ENCODE measurements around the gene ARHGEF3.

ARHGEF3 gene, protein sequence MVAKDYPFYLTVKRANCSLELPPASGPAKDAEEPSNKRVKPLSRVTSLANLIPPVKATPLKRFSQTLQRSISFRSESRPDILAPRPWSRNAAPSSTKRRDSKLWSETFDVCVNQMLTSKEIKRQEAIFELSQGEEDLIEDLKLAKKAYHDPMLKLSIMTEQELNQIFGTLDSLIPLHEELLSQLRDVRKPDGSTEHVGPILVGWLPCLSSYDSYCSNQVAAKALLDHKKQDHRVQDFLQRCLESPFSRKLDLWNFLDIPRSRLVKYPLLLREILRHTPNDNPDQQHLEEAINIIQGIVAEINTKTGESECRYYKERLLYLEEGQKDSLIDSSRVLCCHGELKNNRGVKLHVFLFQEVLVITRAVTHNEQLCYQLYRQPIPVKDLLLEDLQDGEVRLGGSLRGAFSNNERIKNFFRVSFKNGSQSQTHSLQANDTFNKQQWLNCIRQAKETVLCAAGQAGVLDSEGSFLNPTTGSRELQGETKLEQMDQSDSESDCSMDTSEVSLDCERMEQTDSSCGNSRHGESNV

DNA sequence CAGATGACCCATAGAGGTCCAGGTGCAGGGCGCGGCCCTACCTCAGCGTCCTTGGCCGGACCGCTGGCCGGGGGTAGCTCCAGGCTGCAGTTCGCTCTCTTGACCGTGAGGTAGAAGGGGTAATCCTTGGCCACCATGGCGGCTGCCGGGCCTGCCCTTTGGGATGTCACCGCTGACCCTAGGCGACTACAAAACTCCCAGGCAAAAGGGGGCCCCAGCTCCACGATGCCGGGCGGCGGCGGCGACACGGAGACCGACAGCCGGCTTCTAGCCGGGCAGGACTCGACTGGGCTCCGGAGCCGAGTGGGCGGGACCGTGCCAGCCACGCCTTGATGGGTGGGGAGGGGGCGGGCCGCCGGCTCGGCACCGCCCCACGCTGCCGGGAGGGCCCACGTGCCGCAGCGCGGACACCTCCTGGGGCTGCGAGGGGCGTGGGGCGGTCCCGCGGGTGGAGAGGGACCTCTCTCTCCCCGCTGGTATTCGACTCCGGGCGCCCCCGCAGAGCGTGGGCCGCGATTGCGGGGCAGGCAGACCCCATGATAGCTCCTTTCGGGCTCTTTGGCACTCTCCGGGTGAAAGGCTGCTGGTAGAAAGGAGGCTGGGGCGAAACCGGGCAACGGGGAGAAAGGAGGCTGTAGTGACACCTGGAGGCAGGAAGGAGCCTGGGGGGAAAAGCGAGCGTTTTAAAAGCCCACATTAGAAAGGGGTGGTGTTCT is at the start of gene ARHGEF3:
ARHGEF3 (minus strand) TSS at position 288 of the 716 bp plus-strand sequence; CDS start at position 137, 151 bp downstream.
- DNase-seq (ENCODE audit: low spot score): peak; percentile 85

DNA sequence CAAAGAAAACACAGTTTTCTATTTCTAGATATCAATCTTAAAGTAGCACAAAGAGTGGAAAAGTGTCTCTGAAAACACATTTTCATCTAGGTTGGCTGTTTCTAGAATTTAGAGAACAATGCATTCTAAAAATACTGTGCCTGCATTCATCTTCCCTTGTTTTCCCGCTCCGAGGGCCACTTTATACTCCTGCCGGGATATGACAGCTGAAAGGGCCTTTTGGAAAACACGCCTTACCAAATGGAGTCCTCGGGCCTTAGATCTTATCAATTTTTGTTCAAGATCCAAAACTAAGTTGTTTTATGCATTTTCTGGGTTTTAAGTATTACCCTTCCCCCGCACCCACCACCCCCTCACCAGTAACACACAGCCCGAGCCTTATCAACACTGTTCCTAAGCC is 47.9 kb upstream of the ARHGEF3 start:
- DNase-seq (ENCODE audit: low spot score): no peak

DNA sequence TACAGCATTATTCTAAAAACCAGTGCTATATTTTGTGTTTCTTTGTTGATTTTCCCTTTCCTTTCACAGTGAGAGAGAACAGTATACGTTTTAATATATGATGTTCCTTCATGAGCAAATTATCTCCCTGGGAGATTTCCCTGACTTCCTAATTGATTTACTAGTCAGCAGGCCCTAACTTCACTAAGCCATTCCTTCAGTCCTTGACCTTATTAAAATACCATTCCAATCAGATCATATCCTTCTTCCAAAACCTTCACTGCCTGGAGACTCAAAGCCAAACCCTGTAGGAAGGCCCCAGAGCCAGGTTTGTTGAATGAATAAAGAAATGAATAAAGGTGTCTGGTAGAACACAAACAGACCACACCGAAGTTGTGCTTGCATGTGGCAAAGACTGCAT is 43.8 kb upstream of the ARHGEF3 start:
- DNase-seq (ENCODE audit: low spot score): no peak

DNA sequence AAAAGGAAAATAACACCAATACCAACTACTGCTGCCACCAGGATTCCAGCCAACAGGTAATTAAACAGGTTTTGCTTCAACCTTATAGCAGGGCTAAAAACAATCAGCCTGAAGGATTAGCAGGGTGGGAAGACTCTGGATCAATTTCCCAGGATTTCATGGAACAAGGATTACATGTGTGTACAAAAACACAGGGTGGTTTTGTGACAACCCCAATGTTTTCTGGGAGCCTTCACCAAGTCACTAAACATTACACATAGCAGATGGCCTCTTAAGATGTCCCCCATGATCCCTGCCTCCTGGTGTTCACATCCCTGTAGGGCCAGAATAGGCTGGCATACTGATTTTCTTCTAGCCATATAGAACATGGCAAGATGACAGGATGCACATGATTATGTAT is 42.8 kb upstream of the ARHGEF3 start:
- no peak for DNase-seq (ENCODE audit: low spot score)

DNA sequence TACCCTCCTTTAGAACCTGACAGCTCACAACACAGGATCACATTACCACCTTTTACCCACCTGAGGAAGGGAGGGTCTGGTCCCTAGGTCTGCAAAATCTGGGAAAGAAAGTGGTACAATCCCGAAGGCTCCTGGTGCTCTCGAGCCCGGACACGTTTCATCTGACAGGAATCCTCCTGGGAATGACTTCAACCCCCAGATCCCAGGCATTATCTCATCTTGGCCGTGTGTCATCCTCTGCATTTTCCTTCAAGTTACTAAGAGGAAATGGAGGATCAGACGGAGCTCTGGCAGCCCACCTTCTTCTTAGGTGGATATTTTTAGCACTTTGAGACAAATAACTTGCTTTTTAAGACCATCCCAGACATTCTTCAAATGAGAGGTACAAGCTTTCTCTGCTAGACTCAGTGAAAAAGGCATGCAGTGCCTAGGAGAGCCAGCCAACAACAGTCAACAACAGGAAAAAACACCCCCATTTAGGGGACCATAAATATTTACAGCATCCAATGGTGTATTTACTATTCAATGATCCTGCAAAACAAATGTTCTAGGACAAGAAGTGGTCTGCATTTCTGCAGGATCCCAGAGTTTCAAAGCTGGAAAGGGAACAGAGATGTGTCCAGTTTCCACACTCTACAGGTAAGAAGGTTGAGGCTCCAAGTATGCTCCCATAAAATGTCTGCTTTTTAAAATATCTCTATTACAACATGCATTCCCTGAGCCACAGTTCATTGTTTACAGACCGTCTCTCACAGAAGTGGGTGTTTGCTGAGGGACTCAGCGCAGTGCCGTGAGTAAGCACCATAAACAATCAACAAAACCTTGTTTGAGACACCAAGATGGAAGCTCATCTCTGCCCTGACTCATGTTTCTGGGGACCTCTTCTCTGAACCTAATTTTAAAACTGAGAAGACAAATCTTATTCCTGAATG is 38.3 kb upstream of the ARHGEF3 start:
- DNase-seq (ENCODE audit: low spot score): no peak

DNA sequence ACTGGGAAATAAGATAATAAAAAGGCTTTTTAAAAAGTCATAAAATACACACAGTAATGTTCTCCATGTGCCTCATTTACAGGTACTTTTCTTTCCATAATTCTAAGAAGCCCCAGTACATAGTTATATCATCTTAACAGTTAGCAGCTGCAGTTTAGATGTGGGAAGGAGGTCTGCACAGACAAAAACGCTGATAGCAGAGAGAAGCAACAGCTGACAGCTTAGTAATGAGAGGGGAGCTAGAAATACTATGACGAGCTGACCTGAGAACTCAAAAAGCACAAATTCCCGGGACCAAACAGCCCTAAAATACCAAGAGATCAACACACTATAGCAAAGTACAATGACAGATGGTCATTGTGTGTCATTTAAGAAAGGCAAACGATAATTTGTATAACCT is 36.7 kb upstream of the ARHGEF3 start:
- DNase-seq (ENCODE audit: low spot score): no peak

DNA sequence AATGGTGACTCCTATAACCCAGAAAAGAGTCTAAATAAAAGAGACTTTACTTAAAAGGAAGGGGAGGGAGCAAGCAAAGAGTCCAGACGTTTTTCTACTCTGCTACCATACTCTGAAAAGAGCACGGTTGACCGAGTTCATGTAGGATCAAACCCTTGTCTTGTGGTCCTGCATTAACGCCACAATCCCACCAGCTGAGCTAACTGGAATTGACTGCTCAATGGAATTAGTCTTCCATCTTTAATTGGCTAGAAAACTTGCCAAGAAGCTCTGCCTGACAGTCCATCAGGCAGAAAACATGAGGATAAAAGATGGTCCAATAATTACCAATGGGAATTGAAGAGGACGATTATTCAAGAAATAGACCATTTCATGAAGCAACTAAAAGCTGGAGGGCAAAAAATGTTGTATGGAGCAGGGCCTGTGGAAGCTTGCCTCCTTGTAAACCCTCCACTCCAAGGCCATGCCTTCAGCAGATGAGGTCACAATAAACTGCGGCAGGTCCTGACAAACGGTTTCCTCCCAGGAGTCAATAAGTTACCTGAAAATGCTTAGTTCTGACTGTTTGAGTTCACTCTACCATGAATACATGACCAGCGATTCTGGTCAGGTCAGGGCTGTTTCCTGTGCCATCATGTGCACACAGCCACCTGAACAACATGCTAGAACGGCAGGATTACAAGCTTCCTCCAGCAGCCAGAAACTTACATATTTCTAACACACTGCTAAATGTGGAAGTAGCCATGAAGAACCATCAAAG is 35.6 kb upstream of the ARHGEF3 start:
- no peak for DNase-seq (ENCODE audit: low spot score)

DNA sequence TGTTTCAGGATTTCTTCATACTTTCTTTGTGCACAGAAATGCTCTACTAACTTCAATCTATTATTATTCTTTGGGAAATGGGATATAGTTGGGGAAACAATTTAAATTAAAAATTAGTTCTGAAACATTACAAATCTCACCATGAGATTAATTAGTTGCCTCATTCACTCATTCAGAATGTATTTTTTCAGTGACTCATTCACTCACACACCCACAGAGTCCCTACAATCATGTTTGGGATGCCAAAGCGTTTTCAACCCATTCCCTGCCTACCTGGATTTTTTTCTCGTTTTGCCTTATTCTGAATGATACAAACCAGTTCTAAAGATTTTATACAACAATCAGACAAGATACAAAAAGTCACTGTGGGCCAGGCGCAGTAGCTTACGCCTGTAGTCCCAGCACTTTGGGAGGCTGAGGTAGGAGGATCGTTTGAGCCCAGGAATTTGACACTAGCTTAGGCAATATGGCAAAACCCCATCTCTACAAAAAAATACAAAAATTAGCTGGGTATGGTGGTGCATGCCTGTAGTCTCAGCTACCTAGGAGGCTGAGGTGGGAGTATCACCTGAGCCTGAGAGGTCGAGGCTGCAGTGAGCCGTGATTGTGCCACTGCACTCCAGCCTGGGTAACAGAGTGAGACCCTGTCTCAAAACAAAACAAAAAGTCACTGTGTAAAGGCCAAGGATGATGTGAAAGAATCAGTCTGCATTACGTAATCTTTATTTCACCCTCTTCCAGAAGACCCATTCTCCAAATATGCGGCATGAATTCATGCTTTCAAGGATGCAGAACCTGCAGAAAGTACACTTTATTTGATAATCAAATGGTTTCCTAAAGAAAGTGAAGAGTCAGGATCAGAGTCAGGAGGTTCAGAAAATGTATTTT is 34.8 kb upstream of the ARHGEF3 start:
- no peak for DNase-seq (ENCODE audit: low spot score)

DNA sequence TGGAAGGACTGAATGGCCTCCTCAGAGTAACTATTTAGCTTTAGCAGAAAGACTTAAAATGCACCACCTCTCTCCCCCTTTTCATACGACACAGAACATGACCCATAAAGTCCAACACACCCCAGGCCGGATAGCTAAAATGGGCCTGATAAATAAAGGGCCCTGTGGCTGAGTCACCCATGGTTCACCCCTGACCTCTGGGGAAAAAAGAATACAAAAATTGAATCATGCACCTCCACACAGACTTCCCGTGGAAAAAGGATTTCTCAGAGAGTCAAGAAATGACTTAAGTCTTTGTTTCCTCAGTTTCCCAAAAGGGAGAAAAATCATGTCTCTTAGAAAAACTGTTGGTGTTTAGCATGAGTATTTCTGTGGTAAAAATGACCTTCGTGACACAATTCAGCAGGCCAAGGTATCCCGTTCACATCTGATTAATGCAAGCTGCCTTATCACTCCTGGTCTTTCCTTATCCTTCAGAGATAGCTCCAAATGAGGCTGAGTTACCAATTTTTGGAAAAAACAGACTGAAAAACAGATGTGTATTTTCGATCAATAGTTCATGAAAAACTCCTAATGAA is 34.0 kb upstream of the ARHGEF3 start:
- DNase-seq (ENCODE audit: low spot score): no peak

DNA sequence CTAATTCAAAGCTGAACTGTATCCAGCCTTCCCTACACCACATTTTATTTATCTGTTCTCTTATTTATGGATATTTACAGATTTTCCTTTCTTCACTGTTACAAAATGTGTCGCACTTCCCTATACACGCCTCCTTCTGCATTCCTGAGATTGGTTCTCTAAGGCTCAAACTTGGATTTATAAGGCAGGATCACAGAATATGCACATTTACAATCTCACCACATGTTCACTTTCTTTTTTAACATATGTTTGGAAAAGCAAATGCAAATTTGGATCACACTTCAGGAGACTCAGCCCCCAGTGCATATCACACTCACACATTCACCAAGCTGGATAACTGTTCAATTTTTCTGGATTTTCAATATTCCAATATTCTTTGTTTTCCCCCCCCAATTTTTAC is 31.8 kb upstream of the ARHGEF3 start:
- DNase-seq (ENCODE audit: low spot score): no peak

DNA sequence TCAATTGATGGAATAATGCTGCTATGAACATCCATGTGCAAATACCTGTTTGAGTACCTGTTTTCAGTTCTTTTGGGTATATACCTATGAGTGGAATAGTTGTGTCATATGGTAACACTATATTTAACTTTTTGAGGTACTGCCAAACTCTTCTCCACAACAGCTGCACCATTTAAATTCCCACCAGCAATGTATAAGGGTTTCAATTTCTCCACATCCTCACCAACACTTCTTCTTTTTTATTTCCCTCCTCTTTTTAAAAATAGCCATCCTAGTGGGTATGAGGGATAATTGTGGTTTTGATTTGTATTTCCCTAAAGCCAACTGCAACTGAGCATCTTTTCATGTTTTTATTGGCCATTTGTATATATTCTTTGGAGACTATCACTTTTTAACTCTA is 31.3 kb upstream of the ARHGEF3 start:
- DNase-seq (ENCODE audit: low spot score): no peak

DNA sequence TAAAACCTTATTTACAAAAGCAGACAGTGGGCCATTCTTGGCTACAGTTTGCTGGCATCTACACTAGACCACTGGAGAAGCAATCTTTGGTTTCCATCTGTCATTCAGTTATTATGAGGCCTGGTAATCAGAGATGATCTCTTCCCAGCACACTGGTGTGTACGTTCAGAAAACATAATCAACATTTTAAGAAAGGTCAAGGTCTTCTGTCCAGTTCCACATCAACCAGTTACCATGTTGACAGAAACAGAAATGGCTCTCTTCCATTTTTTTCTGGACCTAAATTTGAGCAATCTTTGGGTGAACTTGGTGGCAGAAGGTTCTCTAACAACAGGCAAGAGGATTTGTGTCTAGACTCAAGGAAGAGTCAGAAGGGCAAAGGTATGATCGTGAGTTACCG is 29.8 kb upstream of the ARHGEF3 start:
- no peak for DNase-seq (ENCODE audit: low spot score)

DNA sequence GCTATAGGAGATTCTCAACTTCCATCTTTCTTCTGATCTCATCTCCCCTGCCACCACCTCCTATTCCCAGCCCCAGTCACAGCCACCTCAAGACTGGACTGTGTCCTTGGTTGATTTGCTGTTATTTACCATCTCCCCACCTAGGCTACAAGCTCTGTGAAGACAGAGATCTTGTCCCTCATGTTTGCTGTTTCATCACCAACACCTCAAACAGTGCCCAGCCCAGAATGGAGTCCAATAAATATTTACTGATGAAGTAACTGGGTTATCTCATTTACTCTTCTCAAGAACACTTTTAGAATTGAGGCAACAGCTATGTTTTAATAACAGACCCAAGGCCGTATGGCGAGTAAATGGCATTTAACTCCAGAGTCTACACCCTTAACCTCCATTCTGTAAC is 29.1 kb upstream of the ARHGEF3 start:
- no peak for DNase-seq (ENCODE audit: low spot score)

DNA sequence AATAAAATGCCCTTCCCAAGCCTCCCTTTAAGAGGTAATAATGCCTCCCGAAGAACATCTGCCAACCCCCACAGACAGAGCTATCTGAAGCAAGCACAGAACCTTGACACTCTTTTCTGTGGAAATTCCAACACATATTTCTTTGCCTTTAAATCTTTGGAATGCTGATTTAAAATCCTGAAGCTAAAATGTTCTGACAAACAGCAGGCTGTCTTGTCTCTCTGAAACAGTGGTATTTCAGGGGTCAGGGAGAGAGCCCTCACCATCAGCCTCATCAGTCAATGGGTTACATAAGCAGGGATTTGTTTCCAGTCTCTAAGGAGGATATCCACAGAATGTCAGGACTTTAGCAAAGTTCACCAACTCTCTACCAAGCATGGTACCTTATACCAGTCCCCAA is 27.8 kb upstream of the ARHGEF3 start:
- no peak for DNase-seq (ENCODE audit: low spot score)

DNA sequence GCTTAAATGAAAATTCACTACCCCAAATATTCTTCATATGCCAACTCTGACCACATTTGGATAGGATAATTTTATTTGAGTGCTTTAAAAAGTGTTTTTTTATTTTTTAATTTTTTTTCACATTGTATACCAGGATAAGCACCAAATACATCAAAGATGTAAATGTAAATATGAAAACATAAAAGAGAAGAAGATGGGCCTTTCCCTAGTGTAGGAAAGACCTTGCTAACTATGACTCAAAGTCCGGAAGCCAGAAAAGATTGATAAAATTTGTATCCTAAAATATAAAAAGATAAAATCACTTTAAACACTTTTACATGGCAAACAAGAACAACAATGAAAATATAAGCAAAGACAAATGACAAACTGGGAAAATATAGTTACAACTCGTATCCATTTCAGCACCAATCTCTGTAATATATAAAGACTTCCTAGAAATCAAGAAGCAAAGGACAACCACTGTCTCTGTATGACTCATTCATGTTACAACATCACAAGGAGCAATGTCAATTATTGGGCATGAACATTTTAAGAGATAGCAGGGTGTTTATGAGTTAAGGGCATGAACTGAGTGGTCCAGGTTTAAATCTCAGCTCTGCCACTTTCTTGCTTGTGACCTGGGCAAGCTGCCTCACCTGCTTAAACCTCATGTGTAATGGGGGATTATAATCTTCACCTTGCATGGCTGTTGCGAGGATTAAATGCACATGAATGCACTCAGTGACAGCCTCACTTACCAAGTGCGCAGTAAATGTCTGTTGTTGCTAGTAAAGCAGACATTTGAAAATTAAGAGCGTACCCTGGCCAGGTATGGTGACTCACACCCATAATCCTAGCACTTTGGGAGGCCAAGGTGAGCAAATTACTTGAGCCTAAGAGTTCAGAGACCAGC is 25.3 kb upstream of the ARHGEF3 start:
- DNase-seq (ENCODE audit: low spot score): peak; percentile 31

DNA sequence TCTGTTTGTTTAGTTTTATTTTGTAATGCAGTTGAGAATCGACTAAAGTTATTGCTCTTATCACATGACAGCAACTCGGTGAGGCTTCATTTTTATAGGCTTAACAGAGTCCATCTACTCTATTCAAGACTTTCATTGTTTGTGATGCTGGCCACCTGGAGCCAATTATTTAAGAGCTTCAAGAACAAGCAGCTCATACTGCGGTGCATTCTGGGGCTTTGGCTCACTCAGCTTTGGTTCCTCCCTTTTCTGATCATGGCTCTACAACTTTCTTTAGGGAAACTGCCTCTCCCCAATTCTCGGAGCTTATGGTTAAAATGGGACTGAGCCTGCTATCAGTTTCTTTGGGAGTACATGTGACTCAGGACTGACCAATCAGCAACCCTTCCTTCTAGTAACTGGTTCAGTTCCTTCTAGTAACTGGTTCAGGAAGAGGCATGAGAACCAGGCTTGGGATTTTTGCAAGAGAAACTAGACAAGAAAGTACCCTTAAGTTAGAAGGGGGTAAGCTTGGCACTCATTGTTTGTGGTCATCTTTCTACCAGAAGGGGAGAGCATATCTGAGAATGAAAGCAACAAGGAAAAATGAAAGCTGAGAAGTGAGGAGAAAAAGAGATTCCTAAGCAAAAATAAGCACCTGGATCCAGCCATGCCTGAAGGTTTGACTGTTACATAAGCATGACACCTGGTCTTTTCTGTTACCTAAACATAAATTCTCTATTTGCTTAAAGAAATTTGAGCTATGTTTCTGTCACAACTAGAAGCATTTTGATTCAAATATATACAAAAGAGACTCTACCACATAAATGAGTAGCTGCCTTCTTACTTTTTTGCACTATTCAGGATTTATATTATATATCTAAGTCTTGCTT is 24.1 kb upstream of the ARHGEF3 start:
- DNase-seq (ENCODE audit: low spot score): no peak

DNA sequence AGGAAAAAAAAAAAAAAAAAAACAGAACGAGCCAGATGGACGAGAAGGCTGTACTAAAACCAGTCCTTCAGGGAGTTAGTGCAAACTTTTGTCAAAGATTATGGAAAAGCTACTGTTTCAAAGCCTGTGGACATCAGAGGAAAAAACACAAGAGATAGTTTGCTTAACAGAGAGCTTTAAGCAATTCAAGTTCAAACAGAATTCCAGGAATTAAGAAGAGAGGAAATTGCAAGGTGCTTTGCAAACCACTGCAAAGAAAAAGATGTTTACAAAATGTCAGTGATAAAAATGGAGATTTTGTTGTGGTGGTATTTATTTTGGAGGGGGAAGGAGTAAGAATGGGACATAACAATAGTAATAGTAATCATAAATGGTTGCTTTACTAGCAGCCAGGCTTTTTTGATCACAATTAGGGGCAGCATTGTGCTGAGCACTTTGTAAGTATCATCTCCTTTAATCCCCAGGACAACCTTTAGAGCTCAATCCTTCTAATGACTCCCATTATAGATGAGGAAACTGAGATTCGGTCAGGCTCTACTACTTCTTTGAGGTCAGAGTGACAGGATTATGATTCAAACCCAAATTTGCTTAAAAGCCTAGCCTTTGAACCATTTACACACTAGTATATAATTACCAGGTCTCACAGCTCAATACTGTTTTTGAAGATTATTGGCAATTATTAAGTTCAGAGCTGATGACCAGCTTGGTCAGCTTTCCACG is 22.4 kb upstream of the ARHGEF3 start:
- no peak for DNase-seq (ENCODE audit: low spot score)

All from activated CD4-positive, alpha-beta T cell treated with anti-CD3 and anti-CD28 coated beads, Interleukin-2, Interleukin-4, amounts not matched to agents 100 ng/mL and 50 ng/mL, durations not matched to agents 16 hours and 8 hours (primary cell).